ENCODE measurements around the gene ATP8A1. TPM values are rescaled to one million over a fixed set of nuclear protein-coding genes. Genes with fewer than 3 reads are reported as not detected.

ATP8A1 gene
- total and polyA plus RNA-seq, 2 of the 8 experiments (the other 6 are each of a cell fraction or from before 2014, with no cell fraction given): 3.7 to 14.9 TPM

GRCh38 chr4:42612898-42613297, 44.0 kb downstream of the ATP8A1 start:
- no peak overlapping the region for H3K4me3 ChIP-seq (ENCODE audit: extremely low read depth in 1 of 4, insufficient read depth in 2 of 4, low read depth in 3 of 4, low read length in 4 of 4)
- DNase-seq (ENCODE audit: low read depth in 1 of 2, low spot score in 2 of 2): no peak
- H3K9ac ChIP-seq (replicated peaks in 1 of 4; ENCODE audit: extremely low read depth in 1 of 4, low read depth in 3 of 4, low read length in 3 of 4): no peak overlapping the region
- no peaks in the 10 kb centered on the region for H3K27me3 ChIP-seq (replicated peaks in 1 of 4; ENCODE audit: control insufficient read depth in 3 of 4, extremely low read depth in 1 of 4, insufficient read depth in 3 of 4, low read length in 3 of 4)
- CTCF ChIA-PET (ENCODE audit: partially characterized antibody): interaction anchor here (0.6 kb wide), 2 partner anchors 715 to 1785 kb away, joined by 3 to 4 read pairs; no protein-coding TSS in a partner anchor
- no peaks in the 10 kb centered on the region for H3K4me1 ChIP-seq (replicated peaks in 1 of 4; ENCODE audit: control insufficient read depth in 3 of 4, insufficient read depth in 4 of 4, low read length in 3 of 4)
- no peaks in the 10 kb centered on the region for H3K79me2 ChIP-seq (ENCODE audit: control insufficient read depth in 1 of 2, insufficient read depth in 2 of 2, low read length in 2 of 2)
- no peak overlapping the region for H2BK15ac ChIP-seq (ENCODE audit: low read length)
- no peak overlapping the region for H4K8ac ChIP-seq (ENCODE audit: extremely low read depth, insufficient read depth, low read length)
- no peak overlapping the region for H2AFZ ChIP-seq (ENCODE audit: low read length)
- no peak overlapping the region for H2AK5ac ChIP-seq (ENCODE audit: low read depth, low read length)
- no peak overlapping the region for H3K23ac ChIP-seq (ENCODE audit: insufficient read length)
- no peaks in the 10 kb centered on the region for H3K79me1 ChIP-seq (ENCODE audit: low read depth, low read length)
- H3K23me2 ChIP-seq (ENCODE audit: low read depth, low read length): no peaks in the 10 kb centered on the region
- H3K27ac ChIP-seq (ENCODE audit: low read depth, low read length): no peak overlapping the region
- no peaks in the 10 kb centered on the region; a peak in 1 of 8 replicates for H3K36me3 ChIP-seq (ENCODE audit: control insufficient read depth in 2 of 4, insufficient read depth in 4 of 4, low read length in 3 of 4)
- no peak for FAIRE-seq
- H3K4me2 ChIP-seq (ENCODE audit: insufficient read depth in 1 of 2, low read depth in 2 of 2, low read length in 2 of 2): no peak overlapping the region
- H2BK20ac ChIP-seq (ENCODE audit: low read length): no peak overlapping the region
- H2BK5ac ChIP-seq (ENCODE audit: low read depth, low read length): no peak overlapping the region
- no peak overlapping the region for H3K56ac ChIP-seq (replicated peaks; ENCODE audit: insufficient read length, low read depth, low read length)
- H3K9me3 ChIP-seq (ENCODE audit: insufficient read depth in 2 of 2, low read depth in 1 of 2, low read length in 1 of 2): no peaks in the 10 kb centered on the region
- H2BK120ac ChIP-seq (replicated peaks; ENCODE audit: low read depth, low read length): no peak overlapping the region
- POLR2A ChIA-PET (ENCODE audit: partially characterized antibody): no interaction called here
- H3K14ac ChIP-seq (ENCODE audit: insufficient read length): no peak overlapping the region
- no peak overlapping the region for H3K4ac ChIP-seq (replicated peaks; ENCODE audit: insufficient read length, low read depth, low read length)
- TF ChIP-seq POLR2A (IDR thresholded peaks at IDR 0.05; ENCODE audit: control extremely low read depth in 1 of 2, low read depth in 2 of 2, low read length in 2 of 2) (no peak), ZNF274 (IDR thresholded peaks at IDR 0.05; ENCODE audit: borderline replicate concordance, extremely low read depth, low read length) (no peak), SP2 (IDR thresholded peaks at IDR 0.05; ENCODE audit: low read length) (no peak), JUN (IDR thresholded peaks at IDR 0.05; ENCODE audit: low read depth, low read length) (no peak), BCL11A (IDR thresholded peaks at IDR 0.05; ENCODE audit: low read depth in 2 of 2, low read length in 2 of 2) (no peak), CBX8 (IDR thresholded peaks at IDR 0.05; ENCODE audit: borderline replicate concordance, low read depth, low read length) (no peak), NANOG (IDR thresholded peaks at IDR 0.05; ENCODE audit: insufficient read depth, low read depth, low read length, poor library complexity, severe bottlenecking) (no peak), HDAC6 (IDR thresholded peaks at IDR 0.05; ENCODE audit: low read depth, low read length) (no peak), SIN3A (conservative IDR thresholded peaks at IDR 0.05 in 1 of 2, IDR thresholded peaks at IDR 0.05 in 1 of 2; ENCODE audit: low read depth in 1 of 2, low read length in 2 of 2) (no peak), SUZ12 (IDR thresholded peaks at IDR 0.05; ENCODE audit: low read length) (no peak), CEBPB (IDR thresholded peaks at IDR 0.05; ENCODE audit: low read depth, low read length) (no peak), SP1 (IDR thresholded peaks at IDR 0.05; ENCODE audit: low read depth, low read length) (no peak)
- H4K91ac ChIP-seq (replicated peaks; ENCODE audit: insufficient read length, low read length): no peak overlapping the region
- no peak overlapping the region for H2BK12ac ChIP-seq (ENCODE audit: low read depth, low read length)
- peaks cover 0 to 1% of the 10 kb centered on the region in 2 experiments for H4K20me1 ChIP-seq (replicated peaks in 1 of 2; ENCODE audit: control insufficient read depth in 1 of 2, insufficient read depth in 2 of 2, low read length in 2 of 2)
- H4K5ac ChIP-seq (ENCODE audit: insufficient read length, low read depth, low read length): no peak overlapping the region
- WGBS, 2 experiments (ENCODE audit: extremely low coverage in 1 of 2, insufficient coverage in 1 of 2, insufficient read length in 1 of 2, insufficient replicate concordance in 2 of 2, low coverage in 1 of 2, low lambda C conversion rate in 2 of 2, missing lambda C conversion rate in 1 of 2): 47% methylated on average over 1 of the region's 1 CpG; no CpG with 5 or more reads in 1 of the 2 experiments
- no peak overlapping the region for H3K18ac ChIP-seq (ENCODE audit: extremely low read depth, low read length)
